GM23338 (cell line): ENCODE measurements around the gene HECTD1. TPM values are rescaled to one million over a fixed set of nuclear protein-coding genes. Genes with fewer than 3 reads are reported as not detected.

Experiments
- ATAC-seq: fragments of 200-7000 bp; cut with Tn5 transposase; 3 replicates; pipeline ENCODE4 v1.9.1; 2020
- DNase-seq: peaks from one replicate; pipeline ENCODE4 v3.0.0-alpha.2; 2015; ENCODE audit warnings: low spot score
- H2AFZ ChIP-seq: fragments of 200-600 bp; sonication (generic); 2 replicates; pipeline ENCODE4 v1.8.0; 2016; ENCODE audit warnings: antibody characterized with exemption, mild to moderate bottlenecking, moderate library complexity
- H3F3A ChIP-seq: fragments of 200-600 bp; sonication (generic); replicated peaks from 2 replicates; pipeline ENCODE4 v1.8.0; 2017; ENCODE audit warnings: antibody characterized with exemption, mixed run types, low read depth
- H3K27ac ChIP-seq: fragments of 200-600 bp; sonication (generic); 2 replicates; pipeline ENCODE4 v1.6.1; 2016; ENCODE audit warnings: low read depth
- H3K27me3 ChIP-seq: fragments of 200-600 bp; sonication (generic); 2 replicates; pipeline ENCODE4 v1.8.0; 2016; ENCODE audit warnings: mild to moderate bottlenecking, mixed run types, moderate library complexity; ENCODE audit not compliant: insufficient read depth
- H3K36me3 ChIP-seq: fragments of 200-600 bp; sonication (generic); 2 replicates; pipeline ENCODE4 v1.8.0; 2016; ENCODE audit warnings: mild to moderate bottlenecking; ENCODE audit not compliant: insufficient read depth
- H3K4me1 ChIP-seq: fragments of 200-600 bp; sonication (generic); 2 replicates; pipeline ENCODE4 v1.8.0; 2016; ENCODE audit warnings: mild to moderate bottlenecking, moderate library complexity; ENCODE audit not compliant: insufficient read depth
- H3K4me2 ChIP-seq: fragments of 200-600 bp; sonication (generic); 2 replicates; pipeline ENCODE4 v1.7.1; 2017; ENCODE audit warnings: mixed run types
- H3K4me3 ChIP-seq: fragments of 200-600 bp; sonication (generic); 2 replicates; pipeline ENCODE4 v1.6.1; 2016; ENCODE audit warnings: mixed run types
- H3K79me2 ChIP-seq: fragments of 200-600 bp; sonication (generic); replicated peaks from 2 replicates; pipeline ENCODE4 v1.8.0; 2017; ENCODE audit warnings: mild to moderate bottlenecking; ENCODE audit not compliant: insufficient read depth
- H3K9me2 ChIP-seq: fragments of 200-600 bp; sonication (generic); 2 replicates; pipeline ENCODE4 v1.8.0; 2017; ENCODE audit not compliant: insufficient read depth
- H4K20me1 ChIP-seq: fragments of 200-600 bp; sonication (generic); replicated peaks from 2 replicates; pipeline ENCODE4 v1.8.0; 2017; ENCODE audit warnings: mild to moderate bottlenecking; ENCODE audit not compliant: insufficient read depth
- H3K27ac Mint-ChIP-seq: 2 replicates; pipeline ENCODE4 v1.8.0; 2020; ENCODE audit warnings: inconsistent platforms, mild to moderate bottlenecking, moderate library complexity, mixed read lengths
- H3K27me3 Mint-ChIP-seq: 3 replicates; pipeline ENCODE4 v1.8.0; 2022; ENCODE audit warnings: low read depth, mild to moderate bottlenecking, moderate library complexity, mixed read lengths, inconsistent platforms; ENCODE audit not compliant: insufficient read depth, poor library complexity
- H3K36me3 Mint-ChIP-seq: 3 replicates; pipeline ENCODE4 v1.8.0; 2021; ENCODE audit warnings: low read depth, mild to moderate bottlenecking, inconsistent platforms, moderate library complexity, mixed read lengths
- H3K4me1 Mint-ChIP-seq: 3 replicates; pipeline ENCODE4 v1.8.0; 2020; ENCODE audit warnings: mild to moderate bottlenecking, inconsistent platforms, mixed read lengths
- H3K4me3 Mint-ChIP-seq: 3 replicates; pipeline ENCODE4 v1.8.0; 2021; ENCODE audit warnings: moderate library complexity, mild to moderate bottlenecking, inconsistent platforms, mixed read lengths
- H3K9me3 Mint-ChIP-seq: 3 replicates; pipeline ENCODE4 v1.8.0; 2020; ENCODE audit warnings: moderate library complexity, mild to moderate bottlenecking, inconsistent platforms, mixed read lengths
- CREB1 ChIP-seq: fragments of 250-450 bp; sonication (Bioruptor Pico); IDR thresholded peaks from 2 replicates; pipeline ENCODE4 v1.5.0; 2020; ENCODE audit warnings: low read depth, mild to moderate bottlenecking, moderate library complexity
- POLR2AphosphoS5 ChIP-seq: IDR thresholded peaks from 2 replicates; pipeline ENCODE4 v1.6.1; 2016; ENCODE audit warnings: antibody characterized with exemption, low read depth
- STAT1 ChIP-seq: IDR thresholded peaks from one replicate; pipeline ENCODE4 v1.6.1; 2016; ENCODE audit warnings: antibody characterized with exemption; ENCODE audit not compliant: unreplicated experiment
- ZNF331 ChIP-seq: fragments of 250-450 bp; sonication (Bioruptor Pico); IDR thresholded peaks from 2 replicates; pipeline ENCODE4 v1.5.0; 2020; ENCODE audit warnings: low read depth, mild to moderate bottlenecking, moderate library complexity
- polyA plus RNA-seq: library from polyadenylated mRNA; unstranded; fragments of >200 nt; fragmentation: Nextera tagmentation; extraction: Ambion mirVana; gene quantifications from 2 replicates; pipeline ENCODE4 v1.2.1, GENCODE V29; 2016
- total RNA-seq: library from RNA; depleted of rRNA; stranded (reverse); fragments of >200 nt; shearing (Covaris generic); gene quantifications from 2 replicates; pipeline ENCODE4 v1.2.3, GENCODE V29; 2014
- TF ChIP-seq, protein P1 (sequence below): IDR thresholded peaks from 2 replicates; pipeline ENCODE4 v1.6.1; 2016; ENCODE audit warnings: antibody characterized with exemption
- TF ChIP-seq, protein P2 (sequence below): IDR thresholded peaks from one replicate; pipeline ENCODE4 v1.6.1; 2018; ENCODE audit warnings: antibody characterized with exemption; ENCODE audit not compliant: unreplicated experiment
- TF ChIP-seq, protein P3 (sequence below), 2 experiments: fragments of 200-600 bp in 1 of 2; sonication (generic) in 1 of 2; conservative IDR thresholded peaks; 2 replicates each; pipeline versions ENCODE4 v1.5.1 to v1.6.1; 2016 to 2017; ENCODE audit warnings: antibody characterized with exemption in 2 of 2, low read depth in 2 of 2, mild to moderate bottlenecking in 2 of 2, moderate library complexity in 1 of 2

The HECTD1 gene
- total and polyA plus RNA-seq, 2 experiments from 2014 or later, result 42.1 to 132 TPM

GRCh38 chr14:31197671-31198070 is 9.9 kb downstream of the HECTD1 start:
- peaks cover 23% of the 10 kb centered on the region; the same call in 1 of the 2 replicates for H4K20me1 ChIP-seq

DNA sequence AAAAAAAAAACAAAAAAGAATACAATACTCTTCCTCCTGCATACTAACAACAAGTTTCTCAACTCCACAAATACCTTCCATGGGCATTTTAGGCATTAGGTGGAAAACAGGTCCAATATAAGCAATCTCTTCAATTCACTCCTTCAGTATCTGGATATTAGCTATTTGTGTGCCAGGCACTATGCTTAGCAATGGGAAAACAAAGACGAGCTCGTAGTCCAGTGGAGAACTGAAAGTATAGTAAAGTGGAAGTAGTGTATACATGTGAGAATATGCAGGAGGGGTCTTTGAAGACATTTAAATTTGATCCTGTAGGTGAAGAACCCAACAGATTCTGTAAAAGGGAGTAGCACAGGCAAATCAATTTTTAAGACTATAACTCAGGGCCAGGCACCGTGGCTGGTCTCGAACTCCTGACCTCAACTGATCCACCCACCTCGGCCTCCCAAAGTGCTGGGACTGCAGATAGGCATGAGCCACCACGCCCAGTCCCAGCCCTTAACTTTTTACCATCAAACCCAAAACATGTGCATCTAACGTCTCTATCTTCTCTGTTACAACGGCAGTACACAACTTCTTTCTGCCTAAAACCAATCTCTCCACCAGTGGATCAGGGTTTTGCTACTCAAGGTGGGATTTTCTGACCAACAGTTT is 10.6 kb downstream of the HECTD1 start:
- H3K36me3 ChIP-seq, result 0 out of 2 replicates have a peak, but pooled peaks cover 3% of the 10 kb centered on the region

More at GRCh38 chr14:31197671-31198070, 9.9 kb downstream of the HECTD1 start:
- no peak for DNase-seq
- no peak overlapping the region for H3K27ac Mint-ChIP-seq
- TF ChIP-seq, protein P1, sequence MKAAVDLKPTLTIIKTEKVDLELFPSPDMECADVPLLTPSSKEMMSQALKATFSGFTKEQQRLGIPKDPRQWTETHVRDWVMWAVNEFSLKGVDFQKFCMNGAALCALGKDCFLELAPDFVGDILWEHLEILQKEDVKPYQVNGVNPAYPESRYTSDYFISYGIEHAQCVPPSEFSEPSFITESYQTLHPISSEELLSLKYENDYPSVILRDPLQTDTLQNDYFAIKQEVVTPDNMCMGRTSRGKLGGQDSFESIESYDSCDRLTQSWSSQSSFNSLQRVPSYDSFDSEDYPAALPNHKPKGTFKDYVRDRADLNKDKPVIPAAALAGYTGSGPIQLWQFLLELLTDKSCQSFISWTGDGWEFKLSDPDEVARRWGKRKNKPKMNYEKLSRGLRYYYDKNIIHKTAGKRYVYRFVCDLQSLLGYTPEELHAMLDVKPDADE, result no peak
- no peak for TF ChIP-seq ZNF331 (CRISPR knock-in tag)
- TF ChIP-seq, protein P2, sequence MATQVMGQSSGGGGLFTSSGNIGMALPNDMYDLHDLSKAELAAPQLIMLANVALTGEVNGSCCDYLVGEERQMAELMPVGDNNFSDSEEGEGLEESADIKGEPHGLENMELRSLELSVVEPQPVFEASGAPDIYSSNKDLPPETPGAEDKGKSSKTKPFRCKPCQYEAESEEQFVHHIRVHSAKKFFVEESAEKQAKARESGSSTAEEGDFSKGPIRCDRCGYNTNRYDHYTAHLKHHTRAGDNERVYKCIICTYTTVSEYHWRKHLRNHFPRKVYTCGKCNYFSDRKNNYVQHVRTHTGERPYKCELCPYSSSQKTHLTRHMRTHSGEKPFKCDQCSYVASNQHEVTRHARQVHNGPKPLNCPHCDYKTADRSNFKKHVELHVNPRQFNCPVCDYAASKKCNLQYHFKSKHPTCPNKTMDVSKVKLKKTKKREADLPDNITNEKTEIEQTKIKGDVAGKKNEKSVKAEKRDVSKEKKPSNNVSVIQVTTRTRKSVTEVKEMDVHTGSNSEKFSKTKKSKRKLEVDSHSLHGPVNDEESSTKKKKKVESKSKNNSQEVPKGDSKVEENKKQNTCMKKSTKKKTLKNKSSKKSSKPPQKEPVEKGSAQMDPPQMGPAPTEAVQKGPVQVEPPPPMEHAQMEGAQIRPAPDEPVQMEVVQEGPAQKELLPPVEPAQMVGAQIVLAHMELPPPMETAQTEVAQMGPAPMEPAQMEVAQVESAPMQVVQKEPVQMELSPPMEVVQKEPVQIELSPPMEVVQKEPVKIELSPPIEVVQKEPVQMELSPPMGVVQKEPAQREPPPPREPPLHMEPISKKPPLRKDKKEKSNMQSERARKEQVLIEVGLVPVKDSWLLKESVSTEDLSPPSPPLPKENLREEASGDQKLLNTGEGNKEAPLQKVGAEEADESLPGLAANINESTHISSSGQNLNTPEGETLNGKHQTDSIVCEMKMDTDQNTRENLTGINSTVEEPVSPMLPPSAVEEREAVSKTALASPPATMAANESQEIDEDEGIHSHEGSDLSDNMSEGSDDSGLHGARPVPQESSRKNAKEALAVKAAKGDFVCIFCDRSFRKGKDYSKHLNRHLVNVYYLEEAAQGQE, result no peak
- H3K4me3 ChIP-seq, result no peak overlapping the region
- no peak overlapping the region for H2AFZ ChIP-seq
- no peaks in the 10 kb centered on the region for H3F3A ChIP-seq
- peaks cover 24% of the 10 kb centered on the region for H3K4me1 Mint-ChIP-seq
- H3K9me2 ChIP-seq, result no peaks in the 10 kb centered on the region
- 0 out of 2 replicates have a peak, but pooled peaks cover 3% of the 10 kb centered on the region for H3K36me3 ChIP-seq
- peaks cover 4% of the 10 kb centered on the region for H3K27me3 Mint-ChIP-seq
- H3K27me3 ChIP-seq, result no peaks in the 10 kb centered on the region
- no peaks in the 10 kb centered on the region for H3K9me3 Mint-ChIP-seq
- H3K4me1 ChIP-seq, result peaks cover 20% of the 10 kb centered on the region
- H3K79me2 ChIP-seq, result peaks cover 99% of the 10 kb centered on the region
- no peak overlapping the region for H3K27ac ChIP-seq
- H3K4me2 ChIP-seq, result no peak overlapping the region
- H3K4me3 Mint-ChIP-seq, result no peak overlapping the region
- peaks cover 23% of the 10 kb centered on the region; the same call in 2 of the 3 replicates for H3K36me3 Mint-ChIP-seq
- no peak for ATAC-seq

More for the DNA sequence above, 10.6 kb downstream of the HECTD1 start:
- Histone ChIP-seq H3K27ac (no peak overlapping the region), H3K9me2 (no peaks in the 10 kb centered on the region), H3K4me1 (peaks cover 20% of the 10 kb centered on the region), H3K27me3 (no peaks in the 10 kb centered on the region), H3K4me3 (no peak overlapping the region), H4K20me1 (peaks cover 23% of the 10 kb centered on the region), H3F3A (no peaks in the 10 kb centered on the region), H3K79me2 (peaks cover 99% of the 10 kb centered on the region), H2AFZ (no peak overlapping the region), H3K4me2 (no peak overlapping the region)
- peaks cover 4% of the 10 kb centered on the region for H3K27me3 Mint-ChIP-seq
- H3K4me1 Mint-ChIP-seq, result peaks cover 24% of the 10 kb centered on the region
- DNase-seq (no peak), ATAC-seq (no peak)
- no peak overlapping the region for H3K4me3 Mint-ChIP-seq
- no peak for TF ChIP-seq POLR2AphosphoS5
- no peak for TF ChIP-seq STAT1
- TF ChIP-seq, protein P3, sequence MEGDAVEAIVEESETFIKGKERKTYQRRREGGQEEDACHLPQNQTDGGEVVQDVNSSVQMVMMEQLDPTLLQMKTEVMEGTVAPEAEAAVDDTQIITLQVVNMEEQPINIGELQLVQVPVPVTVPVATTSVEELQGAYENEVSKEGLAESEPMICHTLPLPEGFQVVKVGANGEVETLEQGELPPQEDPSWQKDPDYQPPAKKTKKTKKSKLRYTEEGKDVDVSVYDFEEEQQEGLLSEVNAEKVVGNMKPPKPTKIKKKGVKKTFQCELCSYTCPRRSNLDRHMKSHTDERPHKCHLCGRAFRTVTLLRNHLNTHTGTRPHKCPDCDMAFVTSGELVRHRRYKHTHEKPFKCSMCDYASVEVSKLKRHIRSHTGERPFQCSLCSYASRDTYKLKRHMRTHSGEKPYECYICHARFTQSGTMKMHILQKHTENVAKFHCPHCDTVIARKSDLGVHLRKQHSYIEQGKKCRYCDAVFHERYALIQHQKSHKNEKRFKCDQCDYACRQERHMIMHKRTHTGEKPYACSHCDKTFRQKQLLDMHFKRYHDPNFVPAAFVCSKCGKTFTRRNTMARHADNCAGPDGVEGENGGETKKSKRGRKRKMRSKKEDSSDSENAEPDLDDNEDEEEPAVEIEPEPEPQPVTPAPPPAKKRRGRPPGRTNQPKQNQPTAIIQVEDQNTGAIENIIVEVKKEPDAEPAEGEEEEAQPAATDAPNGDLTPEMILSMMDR (conservative IDR thresholded peaks at IDR 0.05; ENCODE audit: low read depth in 2 of 2), result no peak
- TF ChIP-seq, protein P2, result no peak
- no peak for TF ChIP-seq CREB1
- H3K9me3 Mint-ChIP-seq, result no peaks in the 10 kb centered on the region
- H3K27ac Mint-ChIP-seq, result no peak overlapping the region
- H3K36me3 Mint-ChIP-seq, result peaks cover 17% of the 10 kb centered on the region; the same call in 2 of the 3 replicates
